Left hindlimb (tissue), 1 donor: ENCODE data around the gene ZSCAN22.
"Not testable (repeated sequence)": the region's sequence is repeated elsewhere in the genome, so short reads cannot be mapped to it uniquely, and the experiment has no call there.

Experiments used
- DNase-seq: peaks from one replicate; pipeline ENCODE4 v3.0.0-alpha.2; 2018

ZSCAN22 gene

GRCh38 chr19:58319241-58319640, 7.6 kb upstream of the ZSCAN22 start:
- DNase-seq: no peak

GRCh38 chr19:58325311-58326022, 1.3 kb upstream of the ZSCAN22 start:
- no peak for DNase-seq

- no peak for DNase-seq
Observed at GRCh38 chr19:58326501-58326913, 287 bp upstream of the ZSCAN22 start.

GRCh38 chr19:58328999-58329398, 2.2 kb downstream of the ZSCAN22 start:
- DNase-seq: no peak

- DNase-seq: no peak
Observed at GRCh38 chr19:58330458-58330857, 3.7 kb downstream of the ZSCAN22 start.

GRCh38 chr19:58332697-58333096, 5.9 kb downstream of the ZSCAN22 start:
- no peak for DNase-seq

- DNase-seq: no peak
Observed at GRCh38 chr19:58334691-58335249, 8.0 kb downstream of the ZSCAN22 start.

- DNase-seq: no peak
Observed at GRCh38 chr19:58335630-58336029, 8.8 kb downstream of the ZSCAN22 start.

- DNase-seq: no peak
Observed at GRCh38 chr19:58336216-58336615, 9.4 kb downstream of the ZSCAN22 start.

GRCh38 chr19:58336820-58337219, 10.0 kb downstream of the ZSCAN22 start:
- DNase-seq: peak; percentile 8

GRCh38 chr19:58338336-58338735, 11.5 kb downstream of the ZSCAN22 start:
- peak; percentile 10 for DNase-seq

GRCh38 chr19:58338825-58339558, 12.2 kb downstream of the ZSCAN22 start:
- peak; percentile 10 for DNase-seq

GRCh38 chr19:58345558-58345957, 18.8 kb downstream of the ZSCAN22 start:
- no peak for DNase-seq

GRCh38 chr19:58346961-58347929, 20.5 kb downstream of the ZSCAN22 start:
- DNase-seq: peak; percentile 64

- not testable (repeated sequence) for DNase-seq
Observed at GRCh38 chr19:58348080-58348479, 21.3 kb downstream of the ZSCAN22 start.

- DNase-seq: no peak
Observed at GRCh38 chr19:58349590-58349989, 22.8 kb downstream of the ZSCAN22 start.

- peak; percentile 38 for DNase-seq
Observed at GRCh38 chr19:58350001-58350861, 23.4 kb downstream of the ZSCAN22 start.

- DNase-seq: no peak
Observed at GRCh38 chr19:58350871-58351557, 24.2 kb downstream of the ZSCAN22 start.

GRCh38 chr19:58351558-58351878, 24.7 kb downstream of the ZSCAN22 start:
- no peak for DNase-seq

- no peak for DNase-seq
Observed at GRCh38 chr19:58351990-58352755, 25.4 kb downstream of the ZSCAN22 start.
